Upper lobe of left lung (tissue), 6 donors: ENCODE data around the gene RUNDC3A. TPM values are rescaled to one million over a fixed set of nuclear protein-coding genes. Genes with fewer than 3 reads are reported as not detected.

Source experiments
- ATAC-seq, 2 donors: fragments of 200-7000 bp; cut with Tn5 transposase; one replicate each; pipeline ENCODE4 v1.9.1; 2022; ENCODE audit warnings: mild to moderate bottlenecking in 2 of 2, moderate library complexity in 2 of 2; ENCODE audit not compliant: low FRiP score in 2 of 2
- DNase-seq, 2 donors: peaks; one replicate each; pipeline ENCODE4 v3.0.0-alpha.2; 2019 to 2020
- H3K27ac ChIP-seq, 4 donors: fragments of 200-600 bp; sonication (generic); one replicate each; pipeline ENCODE4 v1.5.1; 2016 to 2019
- H3K27me3 ChIP-seq, 4 donors: fragments of 200-600 bp; sonication (generic); one replicate each; pipeline ENCODE4 v1.5.1; 2017 to 2019
- H3K36me3 ChIP-seq, 4 donors: fragments of 200-600 bp; sonication (generic); one replicate each; pipeline ENCODE4 v1.5.1; 2016 to 2019
- H3K4me1 ChIP-seq, 4 donors: fragments of 200-600 bp; sonication (generic); one replicate each; pipeline ENCODE4 v1.5.1; 2018 to 2019
- H3K4me3 ChIP-seq, 4 donors: fragments of 200-600 bp; sonication (generic); one replicate each; pipeline ENCODE4 v1.5.1; 2017 to 2019; ENCODE audit warnings: mild to moderate bottlenecking in 2 of 4, moderate library complexity in 1 of 4
- H3K9me3 ChIP-seq, 4 donors: fragments of 200-600 bp; sonication (generic); one replicate each; pipeline ENCODE4 v1.5.1; 2018 to 2019
- EP300 ChIP-seq, 4 donors: sonication (generic); formaldehyde crosslinking; IDR thresholded peaks; one replicate each; pipeline ENCODE4 v1.5.1; 2017; ENCODE audit warnings: antibody characterized with exemption in 4 of 4, control low read depth in 2 of 4
- POLR2A ChIP-seq, 4 donors: fragments of 450-650 bp; IDR thresholded peaks; one replicate each; pipeline ENCODE4 v1.5.1; 2016 to 2017; ENCODE audit warnings: antibody characterized with exemption in 4 of 4, mild to moderate bottlenecking in 2 of 4
- POLR2AphosphoS5 ChIP-seq, 2 donors: sonication (generic); formaldehyde crosslinking; IDR thresholded peaks; one replicate each; pipeline ENCODE4 v1.5.1; 2017; ENCODE audit warnings: antibody characterized with exemption in 2 of 2
- WGBS, 2 donors: methylation state at CpG; one replicate each; pipeline ENCODE4 v1.1.5; 2017 to 2018; 5-methylcytosine and 5-hydroxymethylcytosine counted together
- total RNA-seq, 6 donors: library from RNA; depleted of rRNA in 4 of 6; stranded (reverse); fragments of >200 nt in 4 of 6; gene quantifications; one replicate each; pipeline versions ENCODE4 v1.1.0 to v1.2.1, GENCODE V29; 2016 to 2021
- TF ChIP-seq, protein P1 (sequence below), 6 experiments: fragments of 450-650 bp in 4 of 6; fragments of 200-600 bp in 2 of 6; sonication (generic) in 2 of 6; IDR thresholded peaks; one replicate each; pipeline ENCODE4 v1.5.1; 2016 to 2019; ENCODE audit warnings: antibody characterized with exemption in 6 of 6
- donor health status: DM: no; HTN: no; CAD: no; lungs with moderate emphysema.
- donor health status: DM: no; HTN: yes; CAD: no; lungs with severe emphysema.

RUNDC3A gene
- total RNA-seq, 6 donors from 2014 or later = 0.13 to 2.6 (median 1.0) TPM; not detected in 3

DNA sequence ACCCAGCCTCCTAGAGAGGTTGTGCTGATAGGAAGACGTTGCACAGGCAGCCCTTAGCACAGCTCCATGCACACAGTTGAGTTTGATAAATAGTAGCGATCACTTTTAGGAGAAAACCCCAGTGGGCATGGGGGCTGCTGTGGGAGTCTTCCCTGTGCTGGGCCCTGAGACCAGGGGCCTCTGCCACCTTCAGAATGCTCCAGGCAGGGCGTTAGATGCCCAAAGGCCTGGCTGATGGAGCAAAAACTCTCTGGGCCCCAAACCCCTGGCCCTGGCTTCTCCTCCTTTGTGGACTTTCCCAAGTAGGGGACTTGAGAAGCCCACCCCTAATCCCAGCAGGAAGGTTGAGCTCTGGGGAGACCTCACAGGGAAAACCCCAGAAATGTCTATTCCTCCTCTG is 26.1 kb upstream of the RUNDC3A start:
- no peak for ATAC-seq
- no peaks in the 10 kb centered on the region for H3K9me3 ChIP-seq
- H3K27me3 ChIP-seq = no peaks in the 10 kb centered on the region
- H3K4me3 ChIP-seq = no peak overlapping the region
- H3K36me3 ChIP-seq = no peaks in the 10 kb centered on the region
- no peak for DNase-seq
- 61 to 66% methylated on average over 3 of the region's 3 CpGs for WGBS, 2 donors
- TF ChIP-seq POLR2AphosphoS5 (IDR thresholded peaks at IDR 0.05) (no peak), POLR2A (IDR thresholded peaks at IDR 0.05) (no peak), EP300 (IDR thresholded peaks at IDR 0.05) (no peak)
- TF ChIP-seq, protein P1, sequence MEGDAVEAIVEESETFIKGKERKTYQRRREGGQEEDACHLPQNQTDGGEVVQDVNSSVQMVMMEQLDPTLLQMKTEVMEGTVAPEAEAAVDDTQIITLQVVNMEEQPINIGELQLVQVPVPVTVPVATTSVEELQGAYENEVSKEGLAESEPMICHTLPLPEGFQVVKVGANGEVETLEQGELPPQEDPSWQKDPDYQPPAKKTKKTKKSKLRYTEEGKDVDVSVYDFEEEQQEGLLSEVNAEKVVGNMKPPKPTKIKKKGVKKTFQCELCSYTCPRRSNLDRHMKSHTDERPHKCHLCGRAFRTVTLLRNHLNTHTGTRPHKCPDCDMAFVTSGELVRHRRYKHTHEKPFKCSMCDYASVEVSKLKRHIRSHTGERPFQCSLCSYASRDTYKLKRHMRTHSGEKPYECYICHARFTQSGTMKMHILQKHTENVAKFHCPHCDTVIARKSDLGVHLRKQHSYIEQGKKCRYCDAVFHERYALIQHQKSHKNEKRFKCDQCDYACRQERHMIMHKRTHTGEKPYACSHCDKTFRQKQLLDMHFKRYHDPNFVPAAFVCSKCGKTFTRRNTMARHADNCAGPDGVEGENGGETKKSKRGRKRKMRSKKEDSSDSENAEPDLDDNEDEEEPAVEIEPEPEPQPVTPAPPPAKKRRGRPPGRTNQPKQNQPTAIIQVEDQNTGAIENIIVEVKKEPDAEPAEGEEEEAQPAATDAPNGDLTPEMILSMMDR (IDR thresholded peaks at IDR 0.05) = no peak
- no peak overlapping the region for H3K27ac ChIP-seq
- H3K4me1 ChIP-seq = peaks cover 13 to 23% (median 19%) of the 10 kb centered on the region in 4 donors

GRCh38 chr17:44283344-44284023 is 24.9 kb upstream of the RUNDC3A start:
- H3K4me1 ChIP-seq = peaks cover 13 to 23% (median 19%) of the 10 kb centered on the region in 4 donors
- H3K36me3 ChIP-seq = no peaks in the 10 kb centered on the region
- no peak overlapping the region for H3K27ac ChIP-seq
- H3K4me3 ChIP-seq = no peak overlapping the region
- WGBS, 2 donors = 91 to 97% methylated on average over 7 to 8 of the region's 8 CpGs
- no peaks in the 10 kb centered on the region for H3K9me3 ChIP-seq
- DNase-seq (no peak), ATAC-seq (no peak)
- H3K27me3 ChIP-seq = no peaks in the 10 kb centered on the region
- no peak for TF ChIP-seq POLR2A (IDR thresholded peaks at IDR 0.05)
- TF ChIP-seq, protein P1 (IDR thresholded peaks at IDR 0.05) = no peak
- no peak for TF ChIP-seq EP300 (IDR thresholded peaks at IDR 0.05)
- TF ChIP-seq POLR2AphosphoS5 (IDR thresholded peaks at IDR 0.05) = no peak

DNA sequence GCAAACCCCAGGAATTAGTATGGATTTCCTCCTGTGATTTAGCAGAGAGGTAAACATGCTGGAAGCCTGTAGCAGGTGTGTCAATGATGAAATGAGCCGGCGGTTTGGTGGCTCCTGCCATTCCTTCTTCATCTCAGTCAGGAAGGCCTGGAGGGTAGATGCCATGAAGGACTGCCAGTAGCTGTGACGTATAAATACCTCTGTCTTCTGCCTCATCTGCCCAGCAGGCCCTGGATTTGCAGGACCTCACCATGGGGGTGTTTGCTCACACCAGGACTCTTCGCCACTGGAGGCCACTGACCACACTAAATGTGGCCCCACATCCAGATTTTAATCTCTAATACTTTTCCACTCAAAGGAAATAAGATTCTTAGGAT is 24.4 kb upstream of the RUNDC3A start:
- Histone ChIP-seq H3K27me3 (no peaks in the 10 kb centered on the region), H3K36me3 (no peaks in the 10 kb centered on the region), H3K4me3 (no peak overlapping the region), H3K27ac (no peak overlapping the region), H3K4me1 (peaks cover 13 to 18% (median 17%) of the 10 kb centered on the region in 4 donors), H3K9me3 (no peaks in the 10 kb centered on the region)
- no peak for DNase-seq
- TF ChIP-seq POLR2AphosphoS5 (IDR thresholded peaks at IDR 0.05) (no peak), EP300 (IDR thresholded peaks at IDR 0.05) (no peak), POLR2A (IDR thresholded peaks at IDR 0.05) (no peak)
- TF ChIP-seq, protein P1 (IDR thresholded peaks at IDR 0.05) = no peak
- 88 to 96% methylated on average over 4 of the region's 4 CpGs for WGBS, 2 donors
- ATAC-seq = no peak

GRCh38 chr17:44287651-44288050 is 20.8 kb upstream of the RUNDC3A start:
- no peaks in the 10 kb centered on the region for H3K27me3 ChIP-seq
- 71 to 75% methylated on average over 8 of the region's 8 CpGs for WGBS, 2 donors
- no peaks in the 10 kb centered on the region for H3K36me3 ChIP-seq
- no peaks in the 10 kb centered on the region for H3K9me3 ChIP-seq
- DNase-seq (no peak), ATAC-seq (no peak)
- no peaks in the 10 kb centered on the region for H3K4me1 ChIP-seq
- no peak overlapping the region for H3K27ac ChIP-seq
- no peak overlapping the region for H3K4me3 ChIP-seq
- TF ChIP-seq POLR2A (IDR thresholded peaks at IDR 0.05) (no peak), EP300 (IDR thresholded peaks at IDR 0.05) (no peak), POLR2AphosphoS5 (IDR thresholded peaks at IDR 0.05) (no peak)
- TF ChIP-seq, protein P1 (IDR thresholded peaks at IDR 0.05) = no peak
